ENCODE data around the gene PIH1D1.

Gene PIH1D1

GRCh38 chr19:49451430-49452181 lies at the start of gene PIH1D1:
PIH1D1 (minus strand) TSS chr19:49451814; CDS start chr19:49451574, 240 bp downstream.
- peak; percentile 85 to 95 for DNase-seq

GRCh38 chr19:49499030-49499670 lies 47.5 kb upstream of the PIH1D1 start:
- DNase-seq = peak in 1 of 2 experiments; percentile 18

- no peak for DNase-seq
These were observed 46.9 kb upstream of the PIH1D1 start for GRCh38 chr19:49498475-49498874.

- DNase-seq = no peak
These were observed 46.1 kb upstream of the PIH1D1 start for GRCh38 chr19:49497789-49498103.

- DNase-seq = peak; percentile 68 to 78
These were observed 45.6 kb upstream of the PIH1D1 start for GRCh38 chr19:49497047-49497788.

- DNase-seq = no peak
These were observed 45.0 kb upstream of the PIH1D1 start for GRCh38 chr19:49496574-49497008.

- DNase-seq = no peak
These were observed 41.2 kb upstream of the PIH1D1 start for GRCh38 chr19:49492573-49493405.

- DNase-seq = no peak
These were observed 40.4 kb upstream of the PIH1D1 start for GRCh38 chr19:49491804-49492572.

GRCh38 chr19:49491030-49491803 lies 39.6 kb upstream of the PIH1D1 start:
- no peak for DNase-seq

- no peak for DNase-seq
These were observed 38.8 kb upstream of the PIH1D1 start for GRCh38 chr19:49490287-49491029.

GRCh38 chr19:49489601-49490167 lies 38.1 kb upstream of the PIH1D1 start:
- peak in 1 of 2 experiments; percentile 43 for DNase-seq

- no peak for DNase-seq
These were observed 37.4 kb upstream of the PIH1D1 start for GRCh38 chr19:49488863-49489537.

- peak in 1 of 2 experiments; percentile 38 for DNase-seq
These were observed 36.6 kb upstream of the PIH1D1 start for GRCh38 chr19:49488046-49488862.

GRCh38 chr19:49487277-49488045 lies 35.8 kb upstream of the PIH1D1 start, which contains the start of gene RPL13A:
RPL13A (plus strand) TSS chr19:49487608; CDS start chr19:49487630, 22 bp downstream.
- DNase-seq = peak; percentile 100

- DNase-seq = no peak
These were observed 35.2 kb upstream of the PIH1D1 start for GRCh38 chr19:49486710-49487276.

- no peak for DNase-seq
These were observed 34.6 kb upstream of the PIH1D1 start for GRCh38 chr19:49486232-49486631.

GRCh38 chr19:49481020-49481683 lies 29.5 kb upstream of the PIH1D1 start:
- DNase-seq = no peak

Data from stimulated activated CD4-positive, alpha-beta T cell treated with anti-CD3 and anti-CD28 coated beads, Interleukin-4, amount 100 ng/mL, for 4 hours (primary cell).